ENCODE data around the gene KCNJ15. TPM values are rescaled to one million over a fixed set of nuclear protein-coding genes. Genes with fewer than 3 reads are reported as not detected.
A peak's percentile ranks its signal among the peaks of the same experiment; 100 is the strongest.

KCNJ15 gene
- total and polyA plus RNA-seq, 10 donors, result 0.27 to 45.6 (median 16.8) TPM

DNA sequence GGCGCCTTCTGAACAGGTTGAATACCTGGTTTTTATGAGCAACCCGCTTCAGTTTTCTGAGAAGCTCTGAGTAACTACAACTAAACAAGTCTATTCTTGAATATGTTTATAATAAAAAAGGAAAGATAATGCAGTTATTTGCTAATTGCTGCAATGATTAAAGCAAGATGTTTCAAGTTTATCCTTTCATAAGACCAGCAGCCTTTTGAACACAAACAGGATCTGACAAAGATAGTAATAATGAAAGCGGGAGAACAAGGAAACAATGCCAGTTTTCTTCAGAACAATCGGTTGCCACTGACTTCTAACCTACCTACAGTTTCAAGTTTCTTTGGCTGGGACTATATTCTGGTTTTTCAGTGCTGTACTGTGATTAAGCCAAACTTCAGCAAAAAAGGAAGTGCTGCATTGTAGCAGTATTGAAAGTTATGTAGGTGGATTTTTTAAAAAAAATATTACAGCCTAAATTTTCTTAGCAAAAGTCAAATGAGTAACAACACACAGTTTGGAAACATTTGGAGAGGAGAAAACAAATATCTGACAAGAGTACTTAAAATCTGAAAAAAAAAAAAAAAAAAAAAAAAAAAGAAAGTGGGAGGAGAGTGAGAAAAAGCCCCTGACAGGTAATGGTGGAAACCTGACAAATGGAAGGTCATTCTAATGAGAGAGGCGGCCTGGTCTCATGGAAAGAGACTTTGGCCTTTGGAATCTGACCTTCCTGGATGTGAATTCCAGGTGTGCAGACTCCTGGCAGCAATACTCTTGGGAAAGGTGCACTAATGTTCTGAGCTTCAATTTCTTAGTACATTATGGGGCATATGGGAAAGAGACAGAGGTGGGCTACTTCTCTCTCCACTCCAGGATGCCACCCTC, 11.4 kb downstream of the KCNJ15 start:
- intact Hi-C loops (cut with DNase I; ENCODE audit: low total_unique reads), result no loop called here
- 73 to 78% (median 77%) methylated on average over 5 of the region's 5 CpGs for WGBS, 5 donors
- Histone ChIP-seq H3K27me3 (replicated peaks in 1 of 7) (peaks cover 0 to 3% (median 0%) of the 10 kb centered on the region in 7 donors), H3K9me3 (no peaks in the 10 kb centered on the region), H3K27ac (peak overlapping the region in 2 of 8 donors; percentile 61 to 67), H3K4me3 (no peak overlapping the region), H3K36me3 (no peaks in the 10 kb centered on the region), H3K4me1 (peaks cover 0 to 20% (median 0%) of the 10 kb centered on the region in 6 donors)
- TF ChIP-seq, protein P1, sequence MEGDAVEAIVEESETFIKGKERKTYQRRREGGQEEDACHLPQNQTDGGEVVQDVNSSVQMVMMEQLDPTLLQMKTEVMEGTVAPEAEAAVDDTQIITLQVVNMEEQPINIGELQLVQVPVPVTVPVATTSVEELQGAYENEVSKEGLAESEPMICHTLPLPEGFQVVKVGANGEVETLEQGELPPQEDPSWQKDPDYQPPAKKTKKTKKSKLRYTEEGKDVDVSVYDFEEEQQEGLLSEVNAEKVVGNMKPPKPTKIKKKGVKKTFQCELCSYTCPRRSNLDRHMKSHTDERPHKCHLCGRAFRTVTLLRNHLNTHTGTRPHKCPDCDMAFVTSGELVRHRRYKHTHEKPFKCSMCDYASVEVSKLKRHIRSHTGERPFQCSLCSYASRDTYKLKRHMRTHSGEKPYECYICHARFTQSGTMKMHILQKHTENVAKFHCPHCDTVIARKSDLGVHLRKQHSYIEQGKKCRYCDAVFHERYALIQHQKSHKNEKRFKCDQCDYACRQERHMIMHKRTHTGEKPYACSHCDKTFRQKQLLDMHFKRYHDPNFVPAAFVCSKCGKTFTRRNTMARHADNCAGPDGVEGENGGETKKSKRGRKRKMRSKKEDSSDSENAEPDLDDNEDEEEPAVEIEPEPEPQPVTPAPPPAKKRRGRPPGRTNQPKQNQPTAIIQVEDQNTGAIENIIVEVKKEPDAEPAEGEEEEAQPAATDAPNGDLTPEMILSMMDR (IDR thresholded peaks at IDR 0.05 in 8 of 11, conservative IDR thresholded peaks at IDR 0.05 in 3 of 11), result no peak
- TF ChIP-seq POLR2AphosphoS5 (IDR thresholded peaks at IDR 0.05), result no peak
- no peak for TF ChIP-seq POLR2A (IDR thresholded peaks at IDR 0.05)
- DNase-seq, result no peak

DNA sequence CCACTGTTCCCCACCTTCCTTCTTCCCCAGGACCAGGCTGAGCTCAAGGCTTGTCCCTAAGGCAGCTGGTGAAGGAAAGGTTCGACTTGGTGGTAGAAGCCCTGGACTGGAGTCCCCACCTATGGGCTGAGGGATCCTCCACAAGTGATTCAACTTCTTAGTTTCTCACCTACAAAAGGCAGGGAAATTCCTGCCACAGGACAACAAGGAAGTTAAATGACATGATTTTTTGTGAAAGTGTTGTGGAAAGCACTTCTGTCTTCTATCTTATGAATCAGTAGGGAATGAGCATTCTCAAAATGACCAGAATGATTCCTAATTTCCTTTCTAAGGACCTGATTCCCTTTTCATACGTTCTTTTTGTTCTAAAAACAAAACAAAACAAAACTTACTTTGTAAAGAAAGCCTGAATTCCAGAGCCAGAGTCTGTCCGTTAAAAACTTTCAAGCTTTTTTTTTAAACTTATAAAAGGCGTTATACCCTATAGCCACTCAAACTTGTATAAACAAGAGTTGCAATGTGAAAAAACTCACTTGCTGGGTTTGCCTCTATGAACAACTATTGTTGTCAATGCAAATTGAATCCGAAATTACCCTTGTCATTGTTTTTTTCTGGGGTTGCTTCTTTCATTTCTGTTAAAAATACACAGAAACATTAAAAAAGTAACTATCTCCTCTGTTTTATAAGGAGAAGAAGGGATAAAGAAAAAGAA, 12.2 kb downstream of the KCNJ15 start:
- 72 to 86% (median 77%) methylated on average over 5 of the region's 5 CpGs for WGBS, 5 donors
- intact Hi-C loops (cut with DNase I; ENCODE audit: low total_unique reads), result no loop called here

DNA sequence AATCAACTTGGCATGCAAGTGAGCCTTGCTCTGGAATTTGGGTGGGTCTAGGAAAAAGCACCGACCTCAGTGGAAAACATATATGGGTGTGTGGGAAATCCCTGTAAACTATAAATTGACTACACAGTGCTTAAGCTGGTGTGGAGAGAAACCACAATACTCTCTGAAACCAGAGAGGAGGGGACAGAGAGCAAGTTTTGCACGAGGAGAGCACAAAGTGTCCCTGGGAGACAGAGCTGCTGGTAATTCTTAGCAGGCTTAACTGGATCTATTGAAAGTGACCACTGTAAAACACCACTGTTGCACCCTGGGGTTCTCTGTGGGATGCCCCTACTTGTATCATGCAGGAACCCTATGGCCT, 12.8 kb downstream of the KCNJ15 start:
- Histone ChIP-seq H3K4me3 (no peak overlapping the region), H3K9me3 (no peaks in the 10 kb centered on the region), H3K27me3 (replicated peaks in 1 of 7) (peaks cover 0 to 3% (median 0%) of the 10 kb centered on the region in 7 donors), H3K27ac (no peak overlapping the region), H3K4me1 (peaks cover 0 to 20% (median 2%) of the 10 kb centered on the region in 6 donors), H3K36me3 (no peaks in the 10 kb centered on the region)
- no peak for DNase-seq
- TF ChIP-seq POLR2AphosphoS5 (IDR thresholded peaks at IDR 0.05), result no peak
- no peak for TF ChIP-seq POLR2A (IDR thresholded peaks at IDR 0.05)
- TF ChIP-seq, protein P1 (IDR thresholded peaks at IDR 0.05 in 8 of 11, conservative IDR thresholded peaks at IDR 0.05 in 3 of 11), result no peak
- 36 to 55% (median 46%) methylated on average over 2 of the region's 2 CpGs for WGBS, 5 donors
- intact Hi-C loops (cut with DNase I; ENCODE audit: low total_unique reads), result no loop called here

More for the DNA sequence above, 12.2 kb downstream of the KCNJ15 start:
- TF ChIP-seq POLR2A (IDR thresholded peaks at IDR 0.05) (no peak), POLR2AphosphoS5 (IDR thresholded peaks at IDR 0.05) (no peak)
- TF ChIP-seq, protein P1 (IDR thresholded peaks at IDR 0.05 in 8 of 11, conservative IDR thresholded peaks at IDR 0.05 in 3 of 11), result no peak
- H3K4me3 ChIP-seq, result no peak overlapping the region
- H3K27me3 ChIP-seq (replicated peaks in 1 of 7), result peaks cover 0 to 3% (median 0%) of the 10 kb centered on the region in 7 donors
- no peaks in the 10 kb centered on the region for H3K36me3 ChIP-seq
- peaks cover 0 to 20% (median 2%) of the 10 kb centered on the region in 6 donors for H3K4me1 ChIP-seq
- H3K9me3 ChIP-seq, result no peaks in the 10 kb centered on the region
- peak overlapping the region in 2 of 8 donors; percentile 61 to 67 for H3K27ac ChIP-seq
- DNase-seq, result no peak

DNA sequence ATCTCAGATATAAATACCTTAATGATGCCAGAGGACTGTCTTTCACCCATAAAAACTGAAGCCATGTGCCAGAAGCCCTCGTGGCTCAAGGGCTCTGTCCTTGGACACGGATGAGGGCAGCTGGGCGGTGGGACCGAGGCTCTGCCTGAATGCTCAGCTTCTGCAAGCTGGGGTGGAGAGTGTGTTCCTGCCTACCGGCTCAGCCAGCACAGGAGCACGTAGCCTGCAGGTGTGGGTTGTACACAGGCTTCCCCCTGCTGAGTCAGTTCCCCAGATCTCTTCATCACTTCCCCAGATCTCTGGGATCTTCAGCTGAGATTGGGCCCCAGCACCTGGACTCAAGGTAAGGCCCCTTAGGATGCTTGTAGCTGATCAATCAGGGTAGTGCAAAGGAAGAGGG, 15.4 kb downstream of the KCNJ15 start:
- WGBS, 5 donors, result 59 to 73% (median 63%) methylated on average over 6 of the region's 6 CpGs
- Histone ChIP-seq H3K4me3 (peak overlapping the region in 2 of 8 donors; percentile 0 to 48), H3K4me1 (peaks cover 0 to 17% (median 2%) of the 10 kb centered on the region in 6 donors), H3K9me3 (no peaks in the 10 kb centered on the region), H3K27me3 (replicated peaks in 1 of 7) (peaks cover 0 to 3% (median 0%) of the 10 kb centered on the region in 7 donors), H3K36me3 (no peaks in the 10 kb centered on the region), H3K27ac (peak overlapping the region in 4 of 8 donors; percentile 67 to 93 (median 88))
- intact Hi-C loops (cut with DNase I; ENCODE audit: low total_unique reads), result no loop called here
- TF ChIP-seq, protein P1 (IDR thresholded peaks at IDR 0.05 in 8 of 11, conservative IDR thresholded peaks at IDR 0.05 in 3 of 11), result no peak
- TF ChIP-seq POLR2A (IDR thresholded peaks at IDR 0.05), result no peak
- peak in 1 of 3 donors; percentile 50 for TF ChIP-seq POLR2AphosphoS5 (IDR thresholded peaks at IDR 0.05)
- DNase-seq, result peak; percentile 81

All from spleen (tissue), 11 donors.